HG02884 (cell line): ENCODE measurements around the gene DNM2.
"Not testable (repeated sequence)": the region's sequence is repeated elsewhere in the genome, so short reads cannot be mapped to it uniquely, and the experiment has no call there.

Experiments used
- ATAC-seq: cut with Tn5 transposase; IDR thresholded peaks from one replicate; pipeline ENCODE4 v1.9.1; 2021; ENCODE audit warnings: mild to moderate bottlenecking, moderate library complexity; ENCODE audit not compliant: unreplicated experiment

The DNM2 gene

DNA sequence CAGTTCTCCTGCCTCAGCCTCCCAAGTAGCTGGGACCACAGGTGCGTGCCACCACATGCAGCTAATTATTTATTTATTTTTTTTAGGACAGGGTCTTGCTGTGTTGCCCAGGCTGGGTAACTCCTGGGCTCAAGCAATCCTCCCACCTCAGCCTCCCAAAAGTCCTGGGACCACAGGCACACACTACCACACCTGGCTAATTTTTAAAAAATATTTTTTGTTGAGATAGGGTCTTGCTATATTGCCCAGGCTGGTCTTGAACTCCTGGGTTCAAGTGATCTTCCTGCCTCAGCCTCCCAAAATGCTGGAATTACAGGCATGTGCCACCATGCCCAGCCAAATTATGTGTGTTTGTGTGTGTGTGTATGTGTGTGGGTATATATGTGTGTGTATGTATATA, 139.0 kb downstream of the DNM2 start:
- not testable (repeated sequence) for ATAC-seq

DNA sequence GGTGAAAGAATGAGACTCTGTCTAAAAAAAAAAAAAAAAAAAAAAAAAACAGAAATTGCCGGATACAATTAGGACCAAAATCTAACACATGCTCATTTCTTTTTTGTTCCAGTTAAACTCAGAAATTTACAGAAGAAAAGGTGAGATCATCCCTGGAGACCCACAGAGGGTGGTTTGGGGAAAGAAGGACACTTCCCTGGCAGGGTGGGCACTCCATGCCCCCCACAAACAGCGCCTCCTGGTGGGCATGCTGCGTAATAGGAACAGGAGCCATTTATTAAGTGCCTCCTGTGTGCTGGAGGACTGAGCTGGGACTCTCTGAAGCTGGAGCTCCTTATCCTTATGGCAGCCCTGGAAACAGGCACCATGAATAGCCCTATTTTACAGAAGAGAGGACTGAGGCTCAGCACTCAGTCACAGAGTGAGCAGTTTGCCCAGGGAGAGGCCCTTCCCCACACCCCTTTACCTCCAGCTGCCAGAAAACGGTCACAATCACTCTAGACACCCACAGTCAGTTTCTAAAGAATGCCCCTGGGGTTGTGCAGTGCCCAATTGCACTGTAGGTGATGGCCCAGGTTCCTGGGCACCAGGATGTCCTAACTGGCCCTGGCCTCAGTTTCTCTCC, 140.4 kb downstream of the DNM2 start:
- ATAC-seq, result no peak

DNA sequence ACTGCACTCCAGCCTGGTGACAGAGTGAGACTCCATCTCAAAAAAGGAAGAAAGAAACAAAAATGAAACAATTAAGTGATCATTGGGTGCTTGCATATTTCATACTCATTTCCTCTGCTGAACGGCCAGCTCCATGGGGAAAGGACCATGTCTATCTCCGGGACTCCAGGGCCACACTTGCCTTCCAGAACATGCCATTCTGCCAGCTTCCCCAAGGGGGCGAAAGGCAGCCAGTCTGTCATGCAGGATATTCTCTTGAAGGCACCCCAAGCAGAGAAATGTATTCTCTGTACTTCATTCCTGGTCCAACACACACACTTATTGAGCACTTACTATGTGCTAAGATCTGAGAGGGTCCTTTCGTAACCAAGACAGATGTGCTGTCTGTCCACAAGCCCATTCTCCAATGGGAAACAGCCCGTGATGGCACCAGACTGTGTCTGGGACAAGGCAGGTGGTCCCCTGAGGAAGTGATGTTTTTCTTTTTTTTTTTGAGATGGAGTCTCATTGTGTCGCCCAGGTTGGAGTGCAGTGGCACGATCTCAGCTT, 143.3 kb downstream of the DNM2 start:
- no peak for ATAC-seq

DNA sequence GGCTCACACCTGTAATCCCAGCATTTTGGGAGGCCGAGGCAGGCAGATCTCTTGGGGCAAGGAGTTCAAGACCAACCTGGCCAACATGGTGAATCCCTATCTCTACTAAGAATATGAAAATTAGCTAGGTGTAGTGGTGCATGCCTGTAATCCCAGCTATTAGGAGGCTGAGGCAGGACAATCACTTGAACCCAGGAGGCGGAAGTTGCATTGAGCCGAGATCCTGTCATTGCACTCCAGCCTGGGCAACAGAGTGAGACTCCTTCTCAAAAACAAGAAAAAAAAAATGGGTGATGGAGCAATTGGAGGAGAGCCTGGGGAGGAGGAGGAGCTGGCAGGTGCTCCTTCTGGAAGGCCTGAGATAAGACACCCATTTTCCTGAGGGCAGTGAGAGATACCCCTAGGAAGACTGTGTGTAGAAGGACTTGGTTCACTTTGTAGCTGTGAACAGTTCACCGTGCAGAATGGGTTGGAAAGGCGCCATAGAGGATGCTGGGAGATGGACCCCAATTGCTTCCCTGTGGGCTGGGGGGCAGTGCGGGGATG, 144.8 kb downstream of the DNM2 start:
- no peak for ATAC-seq

DNA sequence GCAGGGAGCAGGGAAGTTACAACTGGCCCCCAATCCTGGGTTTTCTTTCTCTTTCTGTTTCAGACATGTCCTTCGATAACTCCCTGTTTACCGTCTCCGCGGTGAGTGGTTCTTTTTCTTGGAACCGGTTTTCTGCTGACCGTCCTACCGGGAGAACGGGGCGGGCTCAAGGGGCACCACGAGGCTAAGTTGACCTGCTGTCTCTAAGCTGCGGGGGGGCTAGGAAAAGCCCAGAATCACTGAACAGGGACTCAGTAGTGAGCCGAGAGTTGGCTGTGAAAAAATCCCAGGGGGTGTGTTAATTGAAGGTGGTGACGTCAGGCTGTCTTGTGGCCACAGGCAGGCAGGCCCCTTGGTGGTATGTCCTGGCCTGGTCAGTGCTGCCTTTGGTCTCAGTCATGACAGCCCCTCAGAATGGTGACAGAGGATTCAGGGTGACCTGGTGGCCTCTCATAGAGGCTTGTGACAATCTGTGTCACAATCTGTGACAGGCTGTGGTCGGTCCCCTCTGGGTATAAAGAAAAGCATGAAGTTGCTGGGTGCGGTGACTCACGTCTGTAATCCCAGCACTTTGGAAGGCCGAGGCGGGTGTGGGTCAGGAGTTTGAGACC, 145.3 kb downstream of the DNM2 start:
- ATAC-seq, result no peak

DNA sequence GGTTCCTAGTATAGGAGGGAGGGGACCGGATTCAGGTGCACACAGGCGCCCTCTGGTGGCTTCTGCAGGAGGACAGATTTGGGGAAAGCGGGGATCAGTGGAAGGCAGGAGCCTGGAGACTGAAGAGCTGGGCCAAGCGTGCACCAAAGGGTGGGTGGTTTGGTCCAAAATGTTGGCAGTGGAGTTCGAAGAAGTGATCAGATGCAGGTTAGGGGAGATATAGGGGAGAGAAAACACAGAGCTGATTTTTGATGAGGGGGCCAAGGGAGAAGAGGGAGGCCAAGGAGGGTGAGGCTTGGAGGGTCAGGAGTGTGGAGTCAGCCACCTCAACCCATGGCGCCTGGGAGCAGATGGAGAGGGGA, 146.6 kb downstream of the DNM2 start:
- no peak for ATAC-seq

DNA sequence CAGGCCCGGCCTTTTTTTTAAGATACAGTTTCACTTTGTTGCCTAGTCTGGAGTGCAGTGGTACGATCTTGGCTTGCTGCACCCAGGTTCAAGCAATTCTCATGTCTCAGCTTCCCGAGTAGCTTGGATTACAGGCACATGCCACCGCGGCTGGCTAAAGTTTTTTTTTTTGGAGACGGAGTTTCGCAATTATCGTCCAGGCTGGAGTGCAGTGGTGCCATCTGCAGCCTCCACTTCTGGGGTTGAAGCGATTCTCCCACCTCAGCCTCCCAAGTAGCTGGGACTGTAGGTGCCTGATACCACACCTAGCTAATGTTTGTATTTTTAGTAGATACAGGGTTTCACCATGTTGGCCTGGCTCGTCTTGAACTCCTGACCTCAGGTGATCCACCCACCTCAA, 148.6 kb downstream of the DNM2 start:
- ATAC-seq, result no peak

DNA sequence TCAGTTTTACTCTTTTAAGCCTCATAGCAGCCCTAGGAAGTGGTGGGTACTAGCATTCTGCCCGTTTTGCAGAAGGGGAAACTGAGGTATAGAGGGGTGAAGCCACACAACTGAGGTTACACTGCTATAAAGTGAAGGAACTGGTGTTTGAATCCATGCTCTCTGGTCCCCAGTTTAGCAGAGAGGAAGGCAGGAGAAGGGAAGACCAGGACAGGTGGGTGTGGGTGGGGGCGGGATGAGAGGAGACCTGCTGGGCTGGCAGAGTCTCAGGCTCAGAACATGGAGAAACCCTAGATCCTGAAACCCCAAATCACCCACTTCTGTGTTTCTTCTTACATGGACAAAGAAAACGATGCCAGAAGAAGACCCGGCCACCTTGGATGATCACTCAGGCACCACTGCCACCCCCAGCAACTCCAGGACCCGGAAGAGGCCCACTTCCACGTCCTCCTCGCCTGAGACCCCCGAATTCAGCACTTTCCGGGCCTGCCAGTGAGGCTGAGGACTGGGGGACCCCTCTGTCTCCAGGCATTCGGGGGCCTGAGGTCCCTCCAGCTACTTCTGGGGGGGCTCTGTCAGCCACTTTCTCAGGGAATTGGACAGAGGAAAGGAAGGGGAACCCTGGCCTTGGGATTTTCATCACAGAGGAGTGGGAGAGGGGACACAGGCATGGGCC, 151.1 kb downstream of the DNM2 start:
- no peak for ATAC-seq

DNA sequence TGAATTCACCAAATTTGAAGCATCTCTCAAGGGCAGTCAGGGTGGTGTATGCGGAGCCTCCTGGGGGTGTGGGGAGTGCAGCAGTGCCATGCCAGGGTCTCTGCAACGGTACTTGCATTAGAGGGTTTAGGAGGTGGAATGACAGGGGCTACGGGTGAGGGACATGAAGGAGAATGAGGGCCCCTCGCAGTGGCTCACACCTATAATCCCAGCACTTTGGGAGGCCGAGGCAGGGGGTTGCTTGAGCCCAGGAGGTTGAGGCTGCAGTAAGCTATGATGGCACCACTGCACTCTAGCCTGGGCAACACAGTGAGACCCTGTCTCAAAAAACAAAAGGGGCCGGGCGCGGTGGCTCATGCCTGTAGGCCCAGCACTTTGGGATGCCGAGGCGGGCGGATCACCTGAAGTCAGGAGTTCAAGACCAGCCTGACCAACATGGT, 152.0 kb downstream of the DNM2 start:
- not testable (repeated sequence) for ATAC-seq

DNA sequence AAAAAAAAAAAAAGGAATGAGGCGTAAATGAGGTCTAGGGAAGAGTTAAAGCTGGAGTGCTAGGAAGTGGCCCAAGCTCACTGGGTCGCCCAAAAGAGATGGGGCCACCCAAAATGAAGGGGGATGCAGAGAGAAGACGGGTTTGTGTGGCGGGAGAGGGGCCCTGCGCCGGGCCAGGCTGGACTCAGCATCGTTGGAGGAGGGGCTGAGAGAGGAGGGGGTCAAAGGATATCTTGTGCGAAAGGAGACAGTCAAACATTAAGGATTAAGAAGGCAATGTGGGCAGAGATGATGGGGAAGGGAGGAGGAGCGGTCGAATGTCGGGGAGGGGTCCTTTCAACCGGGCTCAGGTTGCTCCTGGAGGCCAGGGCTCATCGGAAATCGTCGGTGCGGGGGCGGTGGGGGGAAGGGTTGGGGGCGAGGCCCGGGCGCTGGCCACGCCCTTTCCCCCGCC, 152.6 kb downstream of the DNM2 start:
- no peak for ATAC-seq

DNA sequence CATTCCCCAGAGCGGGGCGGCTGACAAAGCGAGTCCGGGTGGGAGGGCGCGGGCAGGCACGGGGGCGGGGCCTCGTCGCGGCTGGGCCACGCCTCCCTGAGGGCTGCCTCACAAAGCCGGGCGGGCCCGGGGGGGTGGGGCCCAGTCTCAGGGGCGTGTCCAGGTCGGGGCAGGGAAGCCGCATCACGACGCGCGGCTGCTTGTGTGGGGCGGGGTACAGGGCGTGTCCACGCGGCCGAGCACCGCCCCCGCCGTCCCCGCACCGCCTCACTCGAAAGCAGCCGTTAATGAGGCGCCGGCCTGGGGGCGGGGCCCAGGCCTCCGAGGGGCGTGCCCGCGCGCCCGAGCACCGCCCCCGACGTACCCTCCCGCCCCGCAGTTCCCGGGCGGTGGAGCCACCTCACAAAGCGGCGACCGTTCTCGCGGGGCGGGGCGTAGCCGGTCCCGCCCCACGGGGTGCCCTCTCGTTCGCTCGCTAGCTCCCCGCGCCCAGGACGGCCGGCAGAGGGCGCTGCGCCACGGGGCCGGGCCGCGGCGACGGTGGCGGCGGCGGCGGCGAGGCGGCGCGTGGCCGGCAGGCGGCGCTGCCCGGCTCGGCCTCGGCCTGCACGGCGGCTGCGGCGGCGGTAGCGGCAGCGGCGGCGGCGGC, 153.2 kb downstream of the DNM2 start, which contains the start of gene CARM1:
Gene CARM1 (plus strand): TSS at position 599 of the 649 bp plus-strand sequence. CDS start 150 bp downstream, outside the sequence.
- ATAC-seq, result peak; percentile 72

DNA sequence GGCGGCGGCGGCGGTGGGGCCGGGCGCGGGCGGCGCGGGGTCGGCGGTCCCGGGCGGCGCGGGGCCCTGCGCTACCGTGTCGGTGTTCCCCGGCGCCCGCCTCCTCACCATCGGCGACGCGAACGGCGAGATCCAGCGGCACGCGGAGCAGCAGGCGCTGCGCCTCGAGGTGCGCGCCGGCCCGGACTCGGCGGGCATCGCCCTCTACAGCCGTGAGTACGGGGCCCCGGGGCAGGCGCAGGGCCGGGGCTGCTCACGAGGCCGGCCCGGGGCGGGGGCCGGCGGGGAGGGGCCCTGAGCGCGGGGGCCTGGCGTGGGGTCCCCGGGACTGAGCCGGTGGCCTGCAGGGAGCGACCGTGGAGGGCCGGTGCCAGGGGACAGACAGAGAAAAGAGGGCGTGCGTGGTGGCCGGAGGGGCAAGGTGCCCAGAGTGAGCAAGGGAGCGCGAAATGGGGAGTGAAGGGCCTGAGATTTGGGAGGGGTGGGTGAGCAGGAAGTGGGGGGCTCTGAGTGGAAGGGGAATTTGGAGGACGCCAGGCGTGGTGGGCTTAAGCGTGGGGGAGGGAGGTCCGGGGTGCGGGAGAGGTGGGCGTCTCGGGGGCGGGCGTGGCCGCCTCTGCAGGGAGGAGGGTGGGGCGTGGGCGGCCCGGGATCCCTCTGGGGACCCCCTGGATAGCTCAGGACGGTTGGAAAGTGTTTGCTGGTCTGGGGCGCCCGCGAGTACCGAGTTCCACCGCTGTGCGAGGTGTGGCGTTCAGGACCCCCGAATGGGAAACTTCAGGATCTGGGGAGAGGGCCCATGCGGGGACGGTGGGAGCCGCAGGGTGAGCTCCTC, 154.0 kb downstream of the DNM2 start:
- peak; percentile 2 for ATAC-seq

DNA sequence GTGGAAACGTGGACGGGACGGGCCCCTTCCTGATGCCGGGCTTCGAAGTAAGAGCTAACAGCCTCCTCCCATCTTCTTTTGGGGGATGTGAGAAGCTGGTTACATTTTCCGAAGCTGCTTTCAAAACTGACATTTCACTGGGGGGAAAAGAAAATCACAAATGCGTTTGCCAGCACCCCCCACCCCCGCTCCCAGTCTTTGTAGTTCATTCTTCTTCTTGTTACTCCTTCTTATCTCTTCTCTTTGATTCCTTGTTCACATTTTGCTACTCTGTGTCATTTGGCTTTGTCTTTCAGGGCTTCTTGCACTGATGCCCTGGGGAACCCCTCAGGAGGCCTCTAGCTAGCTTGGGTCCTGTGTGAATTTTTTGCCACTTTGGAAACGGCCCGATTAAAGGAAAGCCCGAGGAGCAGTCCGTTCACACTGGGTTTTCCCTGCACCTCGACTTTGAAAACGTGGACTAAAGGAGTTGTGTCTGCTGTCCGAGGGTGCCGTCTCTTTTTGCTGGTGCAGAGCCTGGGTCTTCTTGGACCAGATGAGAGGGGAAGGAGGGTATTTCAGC, 154.7 kb downstream of the DNM2 start:
- ATAC-seq, result no peak

DNA sequence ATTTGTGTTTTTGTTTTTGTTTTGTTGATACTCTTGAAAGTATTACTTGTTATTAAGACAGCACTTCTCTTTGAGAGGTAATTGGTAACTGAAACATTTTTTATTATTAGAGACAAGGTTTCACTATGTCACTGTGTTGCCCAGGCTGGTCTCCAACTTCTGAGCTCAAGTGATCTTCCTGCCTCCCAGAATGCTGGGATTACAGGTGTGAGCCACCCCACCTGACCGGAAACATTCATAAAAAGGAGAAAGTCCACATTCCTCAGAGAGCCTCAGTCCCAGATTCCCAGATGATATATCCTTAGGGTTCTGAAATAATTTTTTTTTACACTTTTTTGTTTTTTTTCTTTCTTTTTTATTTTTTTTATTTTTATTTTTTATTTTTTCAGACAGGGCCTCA, 156.1 kb downstream of the DNM2 start:
- no peak for ATAC-seq

DNA sequence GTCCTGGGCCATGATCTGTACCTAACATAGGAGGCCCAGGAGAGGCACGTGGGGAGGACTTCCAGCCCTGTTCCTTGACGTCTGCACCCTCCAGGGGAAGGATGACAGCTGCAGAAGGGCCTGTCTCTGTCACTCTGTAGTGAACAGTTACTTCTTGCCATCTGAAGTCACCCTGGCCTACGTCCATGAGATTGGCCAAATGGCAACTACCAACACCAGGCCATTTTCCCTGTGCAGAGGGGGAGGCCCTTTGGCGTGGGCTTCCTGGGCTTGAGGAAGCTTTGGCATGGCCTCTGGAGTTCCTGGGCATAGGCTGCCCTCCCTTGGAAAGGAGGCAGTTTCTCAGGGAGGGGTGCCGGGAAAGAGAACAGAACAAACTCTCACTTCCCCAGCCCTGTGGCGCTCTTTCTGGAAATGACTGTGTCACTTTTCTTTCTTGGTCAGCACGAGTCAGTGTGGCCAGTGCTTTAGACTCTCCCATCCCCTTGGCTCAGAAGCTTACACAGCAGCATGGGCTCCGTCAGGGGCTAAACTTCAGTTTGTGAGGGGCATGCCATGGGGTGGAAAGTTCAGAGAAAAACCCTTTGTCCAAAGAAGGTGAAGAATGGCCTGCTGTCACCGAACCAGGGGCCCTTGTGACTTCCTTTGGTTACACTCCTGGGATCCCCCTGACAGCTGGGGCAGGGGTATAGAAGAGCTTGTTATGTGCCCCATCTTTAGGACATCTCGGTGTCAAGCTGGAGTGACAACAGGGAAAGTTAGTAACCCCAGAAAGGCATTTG, 158.8 kb downstream of the DNM2 start:
- peak; percentile 57 for ATAC-seq

DNA sequence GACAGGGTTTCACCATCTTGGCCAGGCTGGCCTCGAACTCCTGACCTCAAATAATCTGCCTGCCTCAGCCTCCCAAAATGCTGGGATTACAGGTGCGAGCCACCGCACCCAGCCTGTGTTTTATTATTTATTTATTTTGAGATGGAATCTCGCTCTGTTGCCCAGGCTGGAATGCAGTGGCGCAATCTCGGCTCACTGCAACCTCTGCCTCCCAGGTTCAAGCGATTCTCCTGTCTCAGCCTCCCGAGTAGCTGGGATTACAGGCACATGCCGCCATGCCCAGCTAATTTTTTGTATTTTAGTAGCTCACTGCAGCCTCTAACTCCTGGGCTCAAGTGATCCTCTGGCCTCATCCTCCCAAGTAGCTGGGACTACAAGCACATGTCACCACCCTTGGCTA, 159.7 kb downstream of the DNM2 start:
- not testable (repeated sequence) for ATAC-seq

DNA sequence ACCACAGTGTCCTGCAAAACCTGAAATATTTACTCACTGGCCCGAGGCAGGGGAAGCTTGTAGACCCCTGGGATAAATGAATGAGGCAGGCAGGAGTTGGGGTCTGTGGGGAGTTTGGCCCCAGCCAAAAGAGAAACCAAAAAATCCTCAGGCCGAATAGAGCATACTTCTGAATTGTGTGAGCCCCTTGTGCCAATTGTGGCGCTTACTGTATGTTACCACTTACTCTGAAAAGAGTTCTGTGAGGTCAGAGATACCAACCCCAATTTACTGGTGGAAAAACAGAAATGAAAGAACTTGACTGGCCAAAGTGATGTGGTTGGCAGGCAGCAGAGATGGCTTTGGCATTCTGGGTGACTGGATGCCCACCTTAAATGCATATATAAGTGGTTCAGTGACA, 160.4 kb downstream of the DNM2 start:
- no peak for ATAC-seq
